Liver (tissue), 9 donors: ENCODE data around the gene CDR2. TPM values are rescaled to one million over a fixed set of nuclear protein-coding genes. Genes with fewer than 3 reads are reported as not detected.

ENCODE experiments used
- DNase-seq: peaks from one replicate; pipeline ENCODE4 v3.0.0-alpha.2; 2017; ENCODE audit warnings: low spot score
- H3K27ac ChIP-seq, 2 donors: one replicate each; pipeline ENCODE4 v1.7.0; 2013; ENCODE audit warnings: inconsistent platforms in 2 of 2, low read length in 2 of 2, control low read depth in 1 of 2, low read depth in 1 of 2, mild to moderate bottlenecking in 1 of 2
- H3K27me3 ChIP-seq, 4 donors: one replicate each; pipeline versions ENCODE4 v1.6.1 to v1.7.0; 2013; ENCODE audit warnings: low read length in 3 of 4, inconsistent platforms in 1 of 4, mild to moderate bottlenecking in 1 of 4, moderate library complexity in 1 of 4; ENCODE audit not compliant: control insufficient read depth in 4 of 4, insufficient read depth in 4 of 4
- H3K36me3 ChIP-seq, 4 donors: one replicate each; pipeline versions ENCODE4 v1.6.1 to v1.7.0; 2013; ENCODE audit warnings: low read length in 3 of 4, mild to moderate bottlenecking in 3 of 4, low read depth in 1 of 4, moderate library complexity in 1 of 4; ENCODE audit not compliant: control insufficient read depth in 4 of 4, insufficient read depth in 3 of 4
- H3K4me1 ChIP-seq, 4 donors: one replicate each; pipeline versions ENCODE4 v1.6.1 to v1.7.0; 2013; ENCODE audit warnings: low read length in 3 of 4, mild to moderate bottlenecking in 3 of 4, moderate library complexity in 1 of 4; ENCODE audit not compliant: control insufficient read depth in 4 of 4, insufficient read depth in 4 of 4
- H3K4me3 ChIP-seq, 3 donors: one replicate each; pipeline versions ENCODE4 v1.6.1 to v1.7.0; 2013; ENCODE audit warnings: low read length in 3 of 3, control low read depth in 1 of 3, low read depth in 1 of 3, mild to moderate bottlenecking in 1 of 3
- H3K9ac ChIP-seq, 2 donors: one replicate each; pipeline ENCODE4 v1.7.0; 2013; ENCODE audit warnings: low read length in 2 of 2, mild to moderate bottlenecking in 2 of 2, moderate library complexity in 2 of 2, control low read depth in 1 of 2, low read depth in 1 of 2
- H3K9me3 ChIP-seq, 4 donors: one replicate each; pipeline versions ENCODE4 v1.6.1 to v1.7.0; 2013; ENCODE audit warnings: low read length in 3 of 4; ENCODE audit not compliant: control insufficient read depth in 4 of 4
- ATF3 ChIP-seq: IDR thresholded peaks from 2 replicates; pipeline ENCODE4 v1.6.1; 2016; ENCODE audit warnings: antibody characterized with exemption
- EGR1 ChIP-seq, 2 donors: IDR thresholded peaks; 2 replicates each; pipeline ENCODE4 v1.6.1; 2016 to 2018; ENCODE audit warnings: antibody characterized with exemption in 2 of 2, low read depth in 2 of 2
- FOXA1 ChIP-seq: IDR thresholded peaks from 2 replicates; pipeline ENCODE4 v1.6.1; 2016; ENCODE audit warnings: antibody characterized with exemption
- FOXA2 ChIP-seq: IDR thresholded peaks from 2 replicates; pipeline ENCODE4 v1.6.1; 2016; ENCODE audit warnings: antibody characterized with exemption
- GABPA ChIP-seq, 2 donors: IDR thresholded peaks in 1 of 2; conservative IDR thresholded peaks in 1 of 2; 2 replicates each; pipeline ENCODE4 v1.6.1; 2016; ENCODE audit warnings: antibody characterized with exemption in 2 of 2, mild to moderate bottlenecking in 1 of 2, moderate library complexity in 1 of 2
- HNF4A ChIP-seq, 2 donors: conservative IDR thresholded peaks; 2 replicates each; pipeline ENCODE4 v1.6.1; 2016; ENCODE audit warnings: antibody characterized with exemption in 2 of 2, mild to moderate bottlenecking in 2 of 2
- HNF4G ChIP-seq: IDR thresholded peaks from 2 replicates; pipeline ENCODE4 v1.6.1; 2016; ENCODE audit warnings: antibody characterized with exemption
- JUND ChIP-seq, 2 donors: IDR thresholded peaks; 2 replicates each; pipeline ENCODE4 v1.6.1; 2016; ENCODE audit warnings: antibody characterized with exemption in 2 of 2
- MAX ChIP-seq: IDR thresholded peaks from 2 replicates; pipeline ENCODE4 v1.6.1; 2016; ENCODE audit warnings: antibody characterized with exemption
- NR2F2 ChIP-seq: IDR thresholded peaks from 2 replicates; pipeline ENCODE4 v1.6.1; 2016; ENCODE audit warnings: antibody characterized with exemption
- RAD21 ChIP-seq, 2 donors: IDR thresholded peaks; 2 replicates each; pipeline ENCODE4 v1.6.1; 2016; ENCODE audit warnings: antibody characterized with exemption in 2 of 2, mild to moderate bottlenecking in 2 of 2
- REST ChIP-seq: IDR thresholded peaks from 2 replicates; pipeline ENCODE4 v1.6.1; 2016; ENCODE audit warnings: antibody characterized with exemption, mild to moderate bottlenecking
- RXRA ChIP-seq, 2 donors: IDR thresholded peaks; 2 replicates each; pipeline ENCODE4 v1.6.1; 2017 to 2018; ENCODE audit warnings: antibody characterized with exemption in 2 of 2, mild to moderate bottlenecking in 1 of 2
- SP1 ChIP-seq: IDR thresholded peaks from 2 replicates; pipeline ENCODE4 v1.6.1; 2018; ENCODE audit warnings: antibody characterized with exemption, mild to moderate bottlenecking
- TAF1 ChIP-seq: conservative IDR thresholded peaks from 2 replicates; pipeline ENCODE4 v1.6.1; 2016; ENCODE audit warnings: antibody characterized with exemption, mild to moderate bottlenecking
- YY1 ChIP-seq: IDR thresholded peaks from 2 replicates; pipeline ENCODE4 v1.6.1; 2016; ENCODE audit warnings: antibody characterized with exemption, mild to moderate bottlenecking
- ZBTB33 ChIP-seq: IDR thresholded peaks from 2 replicates; pipeline ENCODE4 v1.6.1; 2016; ENCODE audit warnings: antibody characterized with exemption
- WGBS: extraction: QIAGEN DNeasy Blood & Tissue Kit; methylation state at CpG from one replicate; pipeline ENCODE4 v1.1.7; 2013; 5-methylcytosine and 5-hydroxymethylcytosine counted together
- polyA plus RNA-seq, 2 donors: library from polyadenylated mRNA; stranded (reverse) in 1 of 2; unstranded in 1 of 2; fragments of 200-250 nt in 1 of 2; fragments of >200 nt in 1 of 2; fragmentation: Nextera tagmentation in 1 of 2; extraction: Ambion mirVana in 1 of 2; gene quantifications; one replicate each; pipeline versions ENCODE4 v1.2.1 to v1.2.3, GENCODE V29; 2013 to 2015
- total RNA-seq, 2 donors: library from RNA; depleted of rRNA; stranded (reverse); fragments of >200 nt; gene quantifications; one replicate each; pipeline ENCODE4 v1.2.3, GENCODE V29; 2014
- donor health status: healthy.
- donor health status: healthy.
- donor health status: healthy.
- donor health status: healthy.
- donor health status: healthy.

Gene CDR2
- total and polyA plus RNA-seq, 4 donors = 2.9 to 12.1 (median 9.7) TPM

GRCh38 chr16:22313876-22314470 is 60.4 kb downstream of the CDR2 start (continued):
- TF ChIP-seq GABPA (IDR thresholded peaks at IDR 0.05 in 1 of 2, conservative IDR thresholded peaks at IDR 0.05 in 1 of 2) (no peak), MAX (no peak), SP1 (no peak), RAD21 (IDR thresholded peaks at IDR 0.05) (no peak), NR2F2 (no peak)

GRCh38 chr16:22312897-22313781 is 61.3 kb downstream of the CDR2 start:
- 94% methylated on average over 23 of the region's 23 CpGs for WGBS
- H3K9me3 ChIP-seq = no peaks in the 10 kb centered on the region
- no peak overlapping the region for H3K9ac ChIP-seq
- H3K4me3 ChIP-seq = no peak overlapping the region
- H3K36me3 ChIP-seq = peaks cover 15 to 81% (median 30%) of the 10 kb centered on the region in 4 donors
- H3K27me3 ChIP-seq = no peaks in the 10 kb centered on the region
- TF ChIP-seq MAX (no peak), NR2F2 (no peak), ZBTB33 (no peak), GABPA (IDR thresholded peaks at IDR 0.05 in 1 of 2, conservative IDR thresholded peaks at IDR 0.05 in 1 of 2) (no peak), JUND (IDR thresholded peaks at IDR 0.05) (no peak), RXRA (IDR thresholded peaks at IDR 0.05) (no peak), FOXA2 (no peak), EGR1 (IDR thresholded peaks at IDR 0.05; ENCODE audit: low read depth in 2 of 2) (no peak), FOXA1 (no peak), YY1 (no peak), REST (no peak), HNF4A (conservative IDR thresholded peaks at IDR 0.05) (no peak), HNF4G (no peak), RAD21 (IDR thresholded peaks at IDR 0.05) (no peak), TAF1 (no peak), ATF3 (no peak)
- H3K4me1 ChIP-seq = peaks cover 0 to 7% (median 4%) of the 10 kb centered on the region in 4 donors
- H3K27ac ChIP-seq = no peak overlapping the region
- DNase-seq = no peak
